Gastroesophageal sphincter (tissue), 4 donors: ENCODE measurements around the gene RGP1. TPM values are rescaled to one million over a fixed set of nuclear protein-coding genes. Genes with fewer than 3 reads are reported as not detected.
A peak's percentile ranks its signal among the peaks of the same experiment; 100 is the strongest.

ENCODE experiments used
- ATAC-seq: fragments of 150-250 bp; one replicate; pipeline ENCODE4 v1.9.1; 2016; ENCODE audit warnings: mild to moderate bottlenecking, moderate library complexity
- H3K27ac ChIP-seq, 4 donors: fragments of 200-600 bp; sonication (generic) in 3 of 4; 1 replicate in 3 of 4; 2 replicates in 1 of 4; pipeline ENCODE4 v1.5.1; 2016 to 2019
- H3K27me3 ChIP-seq: fragments of 200-600 bp; sonication (generic); one replicate; pipeline ENCODE4 v1.5.1; 2019
- H3K36me3 ChIP-seq, 2 donors: fragments of 200-600 bp; sonication (generic); one replicate each; pipeline ENCODE4 v1.5.1; 2019; ENCODE audit warnings: control low read depth in 1 of 2
- H3K4me1 ChIP-seq, 3 donors: fragments of 200-600 bp; sonication (generic); 1 replicate in 2 of 3; 2 replicates in 1 of 3; pipeline ENCODE4 v1.5.1; 2016 to 2019; ENCODE audit warnings: control low read depth in 2 of 3
- H3K4me3 ChIP-seq, 2 donors: fragments of 200-600 bp; sonication (generic); one replicate each; pipeline ENCODE4 v1.5.1; 2019; ENCODE audit warnings: mild to moderate bottlenecking in 1 of 2, moderate library complexity in 1 of 2
- H3K9me3 ChIP-seq, 3 donors: fragments of 200-600 bp; sonication (generic); one replicate each; pipeline ENCODE4 v1.5.1; 2017 to 2019; ENCODE audit warnings: control low read depth in 2 of 3
- CTCF ChIP-seq, 4 experiments: fragments of 200-600 bp in 2 of 4; fragments of 450-650 bp in 2 of 4; sonication (generic) in 1 of 4; IDR thresholded peaks; one replicate each; pipeline ENCODE4 v1.5.1; 2017 to 2019; ENCODE audit warnings: antibody characterized with exemption in 4 of 4, mild to moderate bottlenecking in 2 of 4, moderate library complexity in 2 of 4
- EP300 ChIP-seq: sonication (generic); formaldehyde crosslinking; IDR thresholded peaks from one replicate; pipeline ENCODE4 v1.6.1; 2017; ENCODE audit warnings: antibody characterized with exemption, mild to moderate bottlenecking
- POLR2A ChIP-seq, 2 donors: fragments of 450-650 bp; IDR thresholded peaks; one replicate each; pipeline ENCODE4 v1.6.1; 2017; ENCODE audit warnings: antibody characterized with exemption in 2 of 2, mild to moderate bottlenecking in 2 of 2, moderate library complexity in 1 of 2
- POLR2AphosphoS5 ChIP-seq: sonication (generic); formaldehyde crosslinking; IDR thresholded peaks from one replicate; pipeline ENCODE4 v1.6.1; 2017; ENCODE audit warnings: antibody characterized with exemption
- WGBS, 2 donors: methylation state at CpG; one replicate each; pipeline ENCODE4 v1.1.5; 2018; ENCODE audit warnings: low coverage in 1 of 2; 5-methylcytosine and 5-hydroxymethylcytosine counted together
- total RNA-seq, 4 donors: library from RNA; depleted of rRNA; stranded (reverse); fragments of >200 nt; gene quantifications; one replicate each; pipeline ENCODE4 v1.1.0, GENCODE V29; 2016

The RGP1 gene
- total RNA-seq, 4 donors from 2014 or later: 19.7 to 34.4 (median 23.4) TPM

- TF ChIP-seq POLR2A (IDR thresholded peaks at IDR 0.05) (no peak), POLR2AphosphoS5 (no peak), CTCF (IDR thresholded peaks at IDR 0.05) (no peak), EP300 (no peak)
- ATAC-seq: no peak
- Histone ChIP-seq H3K9me3 (no peaks in the 10 kb centered on the region), H3K4me3 (no peak overlapping the region), H3K4me1 (peaks cover 7 to 23% (median 21%) of the 10 kb centered on the region in 3 donors), H3K36me3 (no peaks in the 10 kb centered on the region), H3K27me3 (no peaks in the 10 kb centered on the region), H3K27ac (no peak overlapping the region)
- WGBS, 2 donors: 61 to 66% methylated on average over 2 of the region's 2 CpGs
Measured at GRCh38 chr9:35766997-35767396, 17.9 kb downstream of the RGP1 start.

DNA sequence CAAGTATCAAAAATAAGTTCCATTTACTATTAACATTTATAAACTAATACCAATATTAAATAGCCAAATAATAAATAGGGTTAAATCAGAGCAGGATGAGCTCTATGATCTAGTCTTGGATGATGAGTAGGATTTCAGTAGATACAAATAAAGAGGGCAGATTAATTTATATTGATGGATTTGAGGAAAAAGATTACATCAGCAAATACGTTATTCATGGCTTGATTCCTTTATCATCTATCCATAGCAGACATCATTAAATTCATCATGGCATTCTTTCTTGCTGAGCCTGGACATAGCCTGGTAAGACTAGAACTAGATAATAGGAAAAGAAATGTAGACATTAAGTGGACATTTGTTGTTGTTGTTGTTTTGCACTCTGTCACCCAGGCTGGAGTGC is 18.4 kb downstream of the RGP1 start:
- Histone ChIP-seq H3K36me3 (no peaks in the 10 kb centered on the region), H3K9me3 (no peaks in the 10 kb centered on the region), H3K4me3 (no peak overlapping the region), H3K27me3 (no peaks in the 10 kb centered on the region), H3K4me1 (peaks cover 7 to 26% (median 22%) of the 10 kb centered on the region in 3 donors), H3K27ac (no peak overlapping the region)
- no peak for ATAC-seq
- TF ChIP-seq EP300 (no peak), POLR2AphosphoS5 (no peak), POLR2A (IDR thresholded peaks at IDR 0.05) (no peak), CTCF (IDR thresholded peaks at IDR 0.05) (no peak)
- 88 to 95% methylated on average over 1 of the region's 1 CpG for WGBS, 2 donors

- TF ChIP-seq CTCF (IDR thresholded peaks at IDR 0.05) (no peak), POLR2A (IDR thresholded peaks at IDR 0.05) (no peak), EP300 (no peak), POLR2AphosphoS5 (no peak)
- no peaks in the 10 kb centered on the region for H3K36me3 ChIP-seq
- 89 to 100% methylated on average over 1 of the region's 1 CpG for WGBS, 2 donors
- H3K27ac ChIP-seq: no peak overlapping the region
- H3K4me1 ChIP-seq: peaks cover 7 to 26% (median 22%) of the 10 kb centered on the region in 3 donors
- no peak for ATAC-seq
- no peaks in the 10 kb centered on the region for H3K27me3 ChIP-seq
- H3K4me3 ChIP-seq: no peak overlapping the region
- H3K9me3 ChIP-seq: no peaks in the 10 kb centered on the region
Measured at GRCh38 chr9:35769763-35770162, 20.7 kb downstream of the RGP1 start.

- WGBS, 2 donors: 0 to 2% methylated on average over 4 of the region's 4 CpGs
- H3K27ac ChIP-seq: peak overlapping the region; percentile 45 to 78 (median 66)
- peaks cover 7 to 26% (median 22%) of the 10 kb centered on the region in 3 donors for H3K4me1 ChIP-seq
- no peaks in the 10 kb centered on the region for H3K36me3 ChIP-seq
- H3K9me3 ChIP-seq: no peaks in the 10 kb centered on the region
- no peak overlapping the region for H3K4me3 ChIP-seq
- TF ChIP-seq POLR2A (IDR thresholded peaks at IDR 0.05) (no peak), CTCF (IDR thresholded peaks at IDR 0.05) (no peak), POLR2AphosphoS5 (peak; percentile 26), EP300 (no peak)
- peak; percentile 81 for ATAC-seq
- no peaks in the 10 kb centered on the region for H3K27me3 ChIP-seq
Measured at GRCh38 chr9:35771075-35771433, 22.0 kb downstream of the RGP1 start.

DNA sequence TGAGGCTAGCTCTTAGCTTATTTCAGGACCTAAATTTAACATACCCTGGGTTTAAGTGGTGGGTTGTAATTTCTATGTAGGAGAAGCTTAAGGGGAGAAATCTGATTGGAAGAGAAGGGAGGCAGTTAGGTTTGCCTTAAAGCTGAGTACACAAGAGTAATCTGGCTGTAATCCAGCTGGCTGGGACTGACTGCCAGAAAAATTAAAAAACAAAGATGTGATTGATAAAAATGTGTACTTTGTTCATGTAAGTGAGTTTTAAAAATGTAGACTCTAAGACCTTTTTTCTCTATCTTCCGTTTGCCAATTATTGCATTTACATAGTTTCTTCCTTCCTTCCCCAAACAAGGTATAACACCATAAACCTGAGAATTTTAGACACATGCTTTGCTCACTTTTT is 22.4 kb downstream of the RGP1 start:
- Histone ChIP-seq H3K4me3 (no peak overlapping the region), H3K36me3 (no peaks in the 10 kb centered on the region), H3K4me1 (peaks cover 7 to 26% (median 22%) of the 10 kb centered on the region in 3 donors), H3K27me3 (no peaks in the 10 kb centered on the region), H3K27ac (peak overlapping the region; percentile 45 to 78 (median 66)), H3K9me3 (no peaks in the 10 kb centered on the region)
- TF ChIP-seq CTCF (IDR thresholded peaks at IDR 0.05) (no peak), EP300 (no peak), POLR2AphosphoS5 (no peak), POLR2A (IDR thresholded peaks at IDR 0.05) (no peak)
- 22 to 70% methylated on average over 1 of the region's 1 CpG for WGBS, 2 donors
- ATAC-seq: no peak
